Stimulated activated CD4-positive, alpha-beta T cell treated with anti-CD3 and anti-CD28 coated beads, Interleukin-2, amount 100 ng/mL, for 24 hours (primary cell): ENCODE data around the gene MRC1.

ENCODE experiments used
- DNase-seq, 2 donors: peaks; one replicate each; pipeline ENCODE4 v3.0.0-alpha.2; 2020

MRC1 gene

DNA sequence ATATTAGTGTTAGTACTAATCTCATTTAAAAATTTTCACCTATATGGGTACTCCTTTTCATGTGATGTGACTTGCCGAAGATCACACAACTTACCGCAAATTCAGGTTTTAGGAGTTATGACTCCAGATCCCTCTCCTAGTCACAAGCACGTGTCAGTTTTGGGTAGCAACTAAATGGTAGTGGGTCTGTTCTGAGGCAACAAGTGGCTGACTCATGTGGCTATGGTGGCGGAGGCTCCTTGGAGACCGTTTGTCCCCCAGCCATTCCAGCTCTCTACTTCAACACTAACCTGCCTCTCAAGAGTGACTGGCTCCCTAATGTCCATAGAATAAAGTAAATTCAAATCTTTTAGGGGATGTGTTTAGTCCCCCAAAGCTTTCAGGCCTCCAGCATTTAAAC is 39.5 kb downstream of the MRC1 start:
- DNase-seq, result no peak

GRCh38 chr10:17850501-17850900 is 41.4 kb downstream of the MRC1 start:
- no peak for DNase-seq

DNA sequence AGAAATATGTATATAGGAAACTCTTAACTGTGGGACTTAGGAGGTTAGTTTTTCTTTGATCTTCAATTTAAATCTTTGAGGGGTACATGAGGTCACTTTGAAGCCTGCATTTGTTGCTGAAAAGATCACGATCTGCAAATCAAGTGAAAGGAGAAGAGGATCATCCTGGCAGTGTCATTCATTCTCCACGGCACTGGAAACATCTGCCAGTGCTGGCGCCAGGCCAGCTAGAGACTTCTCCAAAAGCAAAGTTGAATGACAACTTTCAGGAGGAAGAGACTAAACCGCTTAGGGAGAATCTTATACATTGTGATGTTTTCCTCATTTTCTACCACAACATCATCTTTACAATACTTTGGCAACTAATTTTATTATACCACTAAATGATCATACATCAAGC is 42.5 kb downstream of the MRC1 start:
- no peak for DNase-seq

DNA sequence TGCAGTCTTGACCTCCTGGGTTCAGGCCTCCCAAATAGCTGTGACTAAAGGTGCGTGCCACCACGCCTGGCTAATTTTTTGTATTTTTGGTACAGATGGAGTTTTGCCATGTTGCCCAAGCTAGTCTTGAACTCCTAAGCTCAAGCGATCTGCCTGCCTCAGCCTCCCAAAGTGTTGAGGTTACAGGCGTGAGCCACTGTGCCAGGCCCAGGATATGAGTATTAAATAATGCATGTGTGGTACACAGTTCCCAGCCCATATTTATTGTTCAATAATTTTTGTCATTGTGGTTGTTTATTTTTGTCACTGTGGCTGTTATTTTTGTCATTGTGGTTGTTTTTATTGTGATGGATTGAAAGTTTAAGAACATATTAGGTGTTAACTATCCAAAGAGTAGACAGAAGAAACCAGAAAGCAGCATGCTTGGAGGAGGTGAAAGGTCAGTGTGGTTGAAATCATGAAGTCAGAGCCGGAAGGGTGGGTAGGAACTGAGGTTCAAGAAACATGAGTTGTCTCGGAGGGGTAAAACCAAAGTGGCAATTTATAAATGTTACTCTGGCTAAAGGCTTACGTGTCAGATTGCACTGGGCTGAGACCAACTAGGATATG is 45.0 kb downstream of the MRC1 start:
- no peak for DNase-seq

DNA sequence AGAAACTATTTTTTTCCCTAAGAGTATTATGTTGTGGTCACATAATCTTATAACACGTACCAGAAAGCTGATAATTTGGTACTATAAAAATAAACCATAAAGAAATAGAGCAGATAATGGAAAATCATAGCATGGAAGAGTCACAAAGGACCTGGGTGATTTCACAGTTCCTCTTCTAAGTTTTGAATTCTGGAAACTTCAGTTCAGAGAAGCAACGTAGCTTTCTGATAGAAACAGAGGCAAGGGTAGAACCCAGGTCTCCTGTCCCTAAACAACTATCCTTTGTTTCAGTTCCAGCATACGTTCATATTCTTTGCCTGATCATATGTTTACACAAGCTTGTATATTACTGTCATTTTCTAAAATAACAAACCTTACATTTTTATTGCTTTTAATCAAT is 47.9 kb downstream of the MRC1 start:
- DNase-seq, result no peak

DNA sequence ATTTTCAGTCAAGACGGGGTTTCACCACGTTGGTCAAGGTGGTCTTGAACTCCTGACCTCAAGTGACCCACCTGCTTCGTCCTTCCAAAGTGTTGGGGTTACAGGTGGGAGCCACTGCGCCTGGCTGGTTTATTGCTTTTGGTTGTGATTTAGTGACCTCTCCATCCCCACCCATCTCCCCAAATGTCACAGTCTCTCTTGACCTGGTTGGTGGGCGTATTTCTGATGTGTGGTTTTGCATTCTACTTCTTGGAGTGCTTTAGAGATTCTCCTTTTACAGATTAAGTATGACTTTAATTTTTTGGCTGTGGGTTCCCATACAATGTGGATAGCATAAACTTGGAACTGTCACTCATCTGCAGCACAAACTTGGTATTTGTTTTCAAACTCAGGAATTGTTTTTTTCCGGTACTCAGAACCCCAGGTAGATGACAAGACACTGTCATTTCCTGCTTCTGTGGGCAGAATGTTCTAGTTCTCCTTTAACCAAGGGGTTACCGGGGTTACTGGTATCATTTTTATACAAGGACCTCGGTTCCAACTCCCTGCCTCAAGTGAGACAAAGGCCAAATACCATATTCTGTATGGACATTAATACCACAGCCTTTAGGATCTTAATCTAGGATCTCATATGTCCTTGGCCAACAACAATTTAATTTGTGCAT is 50.5 kb downstream of the MRC1 start:
- DNase-seq, result no peak

DNA sequence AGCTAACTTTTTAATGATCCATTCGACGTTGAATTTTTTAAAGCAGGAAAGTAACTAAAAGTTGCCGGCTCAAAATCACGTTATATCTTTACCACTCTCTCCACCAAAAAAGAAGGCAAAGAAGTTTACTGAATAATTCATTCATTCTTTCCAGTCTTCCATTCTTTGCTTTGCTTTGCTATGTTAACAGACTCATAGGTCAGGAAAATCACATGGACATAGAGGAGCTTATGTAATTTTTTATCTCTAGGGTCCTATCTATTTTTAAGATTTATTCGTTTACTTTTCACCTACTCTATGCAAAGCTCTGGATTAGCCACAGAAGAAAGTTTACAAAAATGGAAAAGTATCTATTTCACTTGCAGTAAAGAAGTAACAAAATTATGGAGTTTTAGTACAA is 52.6 kb downstream of the MRC1 start:
- DNase-seq, result no peak

DNA sequence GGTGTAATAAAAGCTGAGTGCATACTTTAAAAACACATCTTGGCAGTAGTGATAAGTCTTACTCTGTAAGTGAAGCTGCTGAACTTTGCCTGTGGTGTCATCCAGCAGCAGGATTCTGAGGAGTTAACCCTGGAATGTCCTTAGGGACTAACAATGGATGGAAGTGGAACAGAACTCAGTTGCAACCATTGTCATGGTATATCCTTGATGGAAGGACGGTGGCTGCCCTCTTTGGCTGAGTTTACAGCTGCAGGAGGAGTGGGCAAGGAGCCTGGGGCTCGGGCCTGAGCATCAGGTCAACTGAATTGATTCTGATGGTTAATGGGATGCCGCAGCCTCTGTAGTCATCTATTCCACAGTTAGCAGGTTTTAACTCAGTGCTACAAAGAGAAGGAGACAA is 56.2 kb downstream of the MRC1 start:
- no peak for DNase-seq

GRCh38 chr10:17866346-17866745 is 57.2 kb downstream of the MRC1 start:
- no peak for DNase-seq

- DNase-seq, result no peak
Measured at GRCh38 chr10:17867056-17867455, 57.9 kb downstream of the MRC1 start.

DNA sequence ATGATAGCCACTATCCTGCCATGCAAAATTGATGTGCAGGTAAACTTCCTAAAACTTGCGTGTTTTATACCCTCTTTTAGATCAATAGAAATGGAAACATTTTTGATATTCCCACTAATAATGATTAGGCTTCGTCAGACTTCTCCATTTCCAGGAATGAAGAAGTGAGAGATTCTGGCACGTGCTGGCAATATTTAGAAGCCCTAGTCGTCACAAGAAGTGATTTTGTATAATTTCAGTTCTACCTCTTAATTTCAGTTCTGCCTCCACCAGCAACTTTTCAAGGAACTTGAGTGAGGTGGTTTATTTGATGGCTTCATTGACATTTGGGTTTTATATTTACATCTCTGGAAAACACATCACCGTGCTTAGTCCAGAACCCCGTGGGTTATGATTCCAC is 61.9 kb downstream of the MRC1 start:
- no peak for DNase-seq

DNA sequence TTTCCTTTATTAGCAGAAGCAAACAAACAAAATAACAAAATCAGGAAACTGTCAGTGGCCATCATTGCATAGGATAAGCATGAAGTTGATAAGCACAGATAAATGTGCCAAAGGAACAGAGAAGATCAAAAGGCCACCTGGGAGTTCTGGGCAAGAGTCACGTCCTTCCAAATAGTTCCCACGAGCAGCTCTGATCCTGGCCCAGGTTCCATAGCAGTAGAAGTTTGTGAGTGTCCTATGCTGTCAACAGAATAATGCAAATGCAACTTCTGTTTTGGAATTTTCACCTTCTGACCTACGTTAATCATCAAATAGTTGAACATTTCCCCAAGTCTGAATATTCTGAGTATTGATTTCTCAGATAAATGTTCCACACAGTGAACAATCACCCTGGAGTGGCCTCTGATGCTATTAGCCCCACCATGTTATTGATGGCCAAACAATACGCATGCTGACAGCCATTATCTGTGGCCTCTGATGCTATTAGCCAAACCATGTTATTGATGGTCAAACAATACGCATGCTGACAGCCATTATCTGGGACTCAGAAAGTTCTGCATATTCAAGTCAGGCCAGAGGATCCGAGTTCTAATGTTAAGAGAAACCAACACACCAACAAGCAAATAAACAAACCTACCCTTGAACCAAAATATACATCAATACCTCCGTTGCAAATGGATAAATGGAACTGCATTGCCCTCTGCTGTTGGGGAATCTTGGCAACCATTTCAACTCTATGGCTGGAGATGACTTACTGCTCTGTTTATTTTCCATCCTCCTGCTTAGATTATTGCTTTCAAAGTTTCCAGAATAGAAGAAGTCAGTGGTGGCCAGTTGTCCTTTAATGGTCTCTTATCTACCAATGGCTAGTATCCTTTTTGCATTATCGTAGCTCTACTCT is 63.3 kb downstream of the MRC1 start:
- DNase-seq, result no peak

GRCh38 chr10:17873946-17874345 is 64.8 kb downstream of the MRC1 start:
- DNase-seq, result no peak

GRCh38 chr10:17877121-17877520 is 68.0 kb downstream of the MRC1 start:
- no peak for DNase-seq

DNA sequence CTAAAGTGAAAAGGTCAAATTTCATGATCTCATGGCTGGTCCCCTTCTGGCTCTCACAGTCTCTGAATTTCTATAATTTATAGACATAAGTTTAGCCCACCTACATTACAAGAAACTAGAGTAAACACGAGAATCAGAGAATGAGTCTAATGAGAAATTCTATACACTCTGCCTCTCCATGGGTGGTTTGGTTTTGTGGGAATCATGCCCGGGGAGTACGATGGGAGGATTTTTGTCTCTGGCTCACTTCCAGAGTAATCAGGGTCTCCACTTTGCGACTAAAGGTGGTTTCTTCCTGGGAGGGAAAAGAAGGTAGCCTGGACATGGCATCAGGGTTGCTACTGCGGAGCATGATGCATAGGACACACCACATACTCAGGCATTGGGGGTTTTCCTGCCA is 69.7 kb downstream of the MRC1 start:
- no peak for DNase-seq

DNA sequence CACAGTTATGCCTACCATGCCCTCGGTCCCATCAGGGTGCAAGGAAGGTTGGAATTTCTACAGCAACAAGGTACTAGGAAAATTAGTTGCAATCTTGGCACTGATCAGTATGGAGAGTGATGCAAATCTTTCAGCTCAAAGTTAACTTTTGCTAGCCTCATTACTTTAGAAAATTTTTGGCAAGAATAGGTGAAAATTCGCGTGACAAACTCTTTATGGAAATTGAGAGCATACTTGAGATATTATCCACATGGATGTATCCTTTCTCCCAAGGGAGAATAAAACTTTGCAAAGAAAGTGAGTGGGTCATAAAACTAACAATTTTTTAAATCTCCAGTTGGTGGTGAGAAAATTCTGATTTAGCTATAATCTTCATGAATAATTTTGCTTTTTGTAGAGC is 71.5 kb downstream of the MRC1 start:
- DNase-seq, result no peak

- DNase-seq, result no peak
Measured at GRCh38 chr10:17882557-17882956, 73.4 kb downstream of the MRC1 start.

GRCh38 chr10:17883621-17884020 is 74.5 kb downstream of the MRC1 start:
- DNase-seq, result no peak

DNA sequence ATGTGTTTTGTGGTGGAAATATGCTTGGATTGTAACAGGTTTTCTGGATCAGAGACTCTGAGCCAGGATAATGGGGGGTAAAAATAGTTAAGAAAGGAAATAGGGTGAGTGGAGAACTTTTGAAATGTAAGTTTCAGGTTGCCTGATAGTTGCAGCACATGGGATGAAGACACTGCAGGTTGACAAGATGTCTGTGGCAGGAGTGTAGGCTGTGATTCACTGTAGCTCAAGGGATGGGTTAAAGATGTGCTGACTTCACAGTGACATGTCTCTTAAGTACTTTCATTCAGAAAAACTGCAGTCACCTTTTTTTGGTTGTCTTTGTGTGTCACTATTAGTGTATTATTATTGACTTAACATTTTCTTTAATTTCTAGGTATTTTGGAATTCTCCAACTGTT is 79.0 kb downstream of the MRC1 start:
- DNase-seq, result no peak

DNA sequence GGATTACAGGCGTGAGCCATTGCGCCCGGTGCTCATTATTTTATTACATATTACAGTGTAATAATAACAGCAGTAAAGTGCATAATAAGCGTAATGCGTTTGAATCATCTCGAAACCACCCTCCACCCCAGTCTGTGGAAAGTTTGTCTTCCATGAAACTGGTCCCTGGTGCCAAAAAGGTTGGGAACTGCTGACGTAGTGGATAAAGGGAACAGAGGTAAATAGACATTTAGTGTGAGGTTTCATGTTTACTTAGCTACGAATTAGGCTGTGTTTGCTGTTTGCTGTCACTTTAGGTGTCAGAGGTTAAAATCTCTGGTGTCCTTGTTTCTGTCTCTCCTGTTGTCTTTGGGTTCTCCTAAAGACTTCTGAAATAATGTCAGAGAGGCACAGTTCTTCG is 82.3 kb downstream of the MRC1 start:
- DNase-seq, result no peak

GRCh38 chr10:17904564-17904963 is 95.4 kb downstream of the MRC1 start:
- DNase-seq, result no peak

GRCh38 chr10:17905491-17905890 is 96.3 kb downstream of the MRC1 start:
- no peak for DNase-seq

DNA sequence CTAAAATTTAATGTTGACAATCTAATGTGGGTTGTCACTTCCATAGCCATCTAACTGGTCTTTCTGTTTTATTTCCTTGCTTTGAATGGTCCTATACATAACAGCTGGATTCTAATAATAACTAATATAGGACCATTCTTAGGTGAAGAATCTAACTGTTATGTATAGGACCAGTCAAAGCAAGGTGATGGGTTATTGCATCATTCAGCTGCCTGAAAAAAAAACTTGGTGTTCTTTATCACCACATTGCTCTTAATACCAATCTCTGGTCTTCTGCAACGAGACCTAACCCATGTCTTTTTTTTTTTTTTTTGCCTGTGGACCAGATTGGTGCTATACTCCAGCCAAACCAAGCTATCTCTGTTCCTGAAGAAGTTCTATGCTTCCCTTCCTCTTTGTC is 96.9 kb downstream of the MRC1 start:
- no peak for DNase-seq

GRCh38 chr10:17907641-17908040 is 98.5 kb downstream of the MRC1 start:
- DNase-seq, result no peak
